PC-3 (cell line): Measurements from ENCODE around the gene ZNRF1.

Experiments used
- CTCF ChIP-seq: fragments of 300-600 bp; sonication (generic); conservative IDR thresholded peaks from 2 replicates; pipeline ENCODE4 v1.5.1; 2017; ENCODE audit warnings: antibody characterized with exemption, low read depth, mild to moderate bottlenecking, low read length
- EZH2 ChIP-seq: fragments of 300-600 bp; sonication (generic); IDR thresholded peaks from one replicate; pipeline ENCODE4 v1.6.1; 2017; ENCODE audit warnings: antibody characterized with exemption, mild to moderate bottlenecking, low read length; ENCODE audit not compliant: unreplicated experiment

- TF ChIP-seq CTCF (no peak), EZH2 (no peak)
Measured at GRCh38 chr16:75048054-75048453, 49.2 kb downstream of the ZNRF1 start.
